Measurements from ENCODE around the gene UVRAG. TPM values are rescaled to one million over a fixed set of nuclear protein-coding genes. Genes with fewer than 3 reads are reported as not detected.
A peak's percentile ranks its signal among the peaks of the same experiment; 100 is the strongest.

The UVRAG gene
- total and polyA plus RNA-seq, 2 of the 13 experiments (the other 11 are each of a cell fraction or from before 2014, with no cell fraction given) = 9.7 to 17.3 TPM

DNA sequence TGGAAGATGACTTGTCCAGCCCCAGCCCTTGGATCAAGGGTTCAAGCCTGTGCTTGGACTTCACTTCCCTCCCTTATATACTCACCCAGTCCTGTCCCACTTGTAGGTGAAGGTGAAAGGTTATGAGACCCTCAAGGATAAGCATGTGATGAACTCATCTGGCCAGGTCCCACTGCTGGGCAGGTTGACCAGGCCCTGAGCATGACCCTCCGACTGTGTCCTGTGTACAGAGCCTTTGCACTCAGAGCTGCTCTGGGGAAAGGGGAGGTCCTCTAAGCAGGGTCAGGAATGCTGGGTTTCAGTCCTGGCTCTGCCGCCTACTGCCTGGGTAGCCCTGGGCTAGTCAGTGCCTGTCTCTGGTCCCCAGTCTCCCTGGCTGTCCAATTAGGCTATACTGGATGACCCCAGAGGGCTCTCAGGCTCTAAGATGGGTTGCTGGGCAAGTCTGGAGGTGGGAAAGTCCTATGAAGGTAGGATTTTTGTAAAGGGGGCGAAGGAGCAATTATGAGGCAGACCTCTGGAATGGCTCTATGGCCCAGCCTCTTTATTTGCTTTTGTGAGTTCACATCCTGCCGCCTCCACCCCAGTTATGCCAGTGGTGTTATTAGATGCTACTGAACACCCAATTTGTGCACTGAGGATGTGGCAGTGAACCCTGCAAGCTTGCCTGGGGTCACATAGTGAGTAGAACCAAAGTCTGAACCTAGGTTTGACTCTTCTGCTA, 32.3 kb upstream of the UVRAG start (continued):
- TF ChIP-seq DR1 (CRISPR knock-in tag; IDR thresholded peaks at IDR 0.05) (no peak), ZNF382 (CRISPR knock-in tag; IDR thresholded peaks at IDR 0.05; ENCODE audit: borderline replicate concordance) (no peak), AGO1 (IDR thresholded peaks at IDR 0.05; ENCODE audit: low read depth, low read length, poor library complexity, severe bottlenecking) (no peak), ZNF431 (CRISPR knock-in tag; IDR thresholded peaks at IDR 0.05; ENCODE audit: borderline replicate concordance, low read depth) (no peak), ZNF264 (CRISPR knock-in tag; IDR thresholded peaks at IDR 0.05) (no peak), SP1 (IDR thresholded peaks at IDR 0.05) (no peak), SP1 (CRISPR knock-in tag; IDR thresholded peaks at IDR 0.05) (no peak; the same call in none of the 2 replicates), ZNF746 (CRISPR knock-in tag; IDR thresholded peaks at IDR 0.05) (0 out of 2 replicates have a peak, but pooled peaks have one; percentile 50), SMARCE1 (IDR thresholded peaks at IDR 0.05; ENCODE audit: borderline replicate concordance) (no peak), ZNF792 (CRISPR knock-in tag; IDR thresholded peaks at IDR 0.05) (peak; percentile 65; the same call in 1 of the 2 replicates), EZH2 (conservative IDR thresholded peaks at IDR 0.05; ENCODE audit: low read depth, low read length) (no peak), FOXO1 (CRISPR knock-in tag; IDR thresholded peaks at IDR 0.05) (no peak; the same call in 1 of the 2 replicates), AHR (CRISPR knock-in tag; IDR thresholded peaks at IDR 0.05) (no peak), TBP (CRISPR knock-in tag; IDR thresholded peaks at IDR 0.05) (no peak), ZBTB3 (CRISPR knock-in tag; IDR thresholded peaks at IDR 0.05; ENCODE audit: borderline replicate concordance, low read depth) (no peak), ZKSCAN5 (CRISPR knock-in tag; IDR thresholded peaks at IDR 0.05) (no peak), BHLHE40 (IDR thresholded peaks at IDR 0.05; ENCODE audit: low read length) (no peak)
- TF ChIP-seq, protein P1, sequence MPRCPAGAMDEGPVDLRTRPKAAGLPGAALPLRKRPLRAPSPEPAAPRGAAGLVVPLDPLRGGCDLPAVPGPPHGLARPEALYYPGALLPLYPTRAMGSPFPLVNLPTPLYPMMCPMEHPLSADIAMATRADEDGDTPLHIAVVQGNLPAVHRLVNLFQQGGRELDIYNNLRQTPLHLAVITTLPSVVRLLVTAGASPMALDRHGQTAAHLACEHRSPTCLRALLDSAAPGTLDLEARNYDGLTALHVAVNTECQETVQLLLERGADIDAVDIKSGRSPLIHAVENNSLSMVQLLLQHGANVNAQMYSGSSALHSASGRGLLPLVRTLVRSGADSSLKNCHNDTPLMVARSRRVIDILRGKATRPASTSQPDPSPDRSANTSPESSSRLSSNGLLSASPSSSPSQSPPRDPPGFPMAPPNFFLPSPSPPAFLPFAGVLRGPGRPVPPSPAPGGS (CRISPR knock-in tag; IDR thresholded peaks at IDR 0.05) = no peak
- TF ChIP-seq, protein P2, sequence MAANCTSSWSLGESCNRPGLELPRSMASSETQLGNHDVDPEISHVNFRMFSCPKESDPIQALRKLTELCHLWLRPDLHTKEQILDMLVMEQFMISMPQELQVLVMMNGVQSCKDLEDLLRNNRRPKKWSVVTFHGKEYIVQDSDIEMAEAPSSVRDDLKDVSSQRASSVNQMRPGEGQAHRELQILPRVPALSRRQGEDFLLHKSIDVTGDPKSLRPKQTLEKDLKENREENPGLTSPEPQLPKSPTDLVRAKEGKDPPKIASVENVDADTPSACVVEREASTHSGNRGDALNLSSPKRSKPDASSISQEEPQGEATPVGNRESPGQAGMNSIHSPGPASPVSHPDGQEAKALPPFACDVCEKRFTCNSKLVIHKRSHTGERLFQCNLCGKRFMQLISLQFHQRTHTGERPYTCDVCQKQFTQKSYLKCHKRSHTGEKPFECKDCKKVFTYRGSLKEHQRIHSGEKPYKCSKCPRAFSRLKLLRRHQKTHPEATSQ (CRISPR knock-in tag; IDR thresholded peaks at IDR 0.05; ENCODE audit: borderline replicate concordance) = peak; percentile 74; the same call in 1 of the 2 replicates
- TF ChIP-seq, protein P3, sequence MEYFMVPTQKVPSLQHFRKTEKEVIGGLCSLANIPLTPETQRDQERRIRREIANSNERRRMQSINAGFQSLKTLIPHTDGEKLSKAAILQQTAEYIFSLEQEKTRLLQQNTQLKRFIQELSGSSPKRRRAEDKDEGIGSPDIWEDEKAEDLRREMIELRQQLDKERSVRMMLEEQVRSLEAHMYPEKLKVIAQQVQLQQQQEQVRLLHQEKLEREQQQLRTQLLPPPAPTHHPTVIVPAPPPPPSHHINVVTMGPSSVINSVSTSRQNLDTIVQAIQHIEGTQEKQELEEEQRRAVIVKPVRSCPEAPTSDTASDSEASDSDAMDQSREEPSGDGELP (IDR thresholded peaks at IDR 0.05; ENCODE audit: borderline replicate concordance, low read depth) = no peak
- TF ChIP-seq, protein P4, sequence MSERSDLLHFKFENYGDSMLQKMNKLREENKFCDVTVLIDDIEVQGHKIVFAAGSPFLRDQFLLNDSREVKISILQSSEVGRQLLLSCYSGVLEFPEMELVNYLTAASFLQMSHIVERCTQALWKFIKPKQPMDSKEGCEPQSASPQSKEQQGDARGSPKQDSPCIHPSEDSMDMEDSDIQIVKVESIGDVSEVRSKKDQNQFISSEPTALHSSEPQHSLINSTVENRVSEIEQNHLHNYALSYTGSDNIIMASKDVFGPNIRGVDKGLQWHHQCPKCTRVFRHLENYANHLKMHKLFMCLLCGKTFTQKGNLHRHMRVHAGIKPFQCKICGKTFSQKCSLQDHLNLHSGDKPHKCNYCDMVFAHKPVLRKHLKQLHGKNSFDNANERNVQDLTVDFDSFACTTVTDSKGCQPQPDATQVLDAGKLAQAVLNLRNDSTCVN (CRISPR knock-in tag; IDR thresholded peaks at IDR 0.05; ENCODE audit: borderline replicate concordance) = 0 out of 2 replicates have a peak, but pooled peaks have one; percentile 17

Data from HepG2 (cell line).